Fibroblast of lung (primary cell): ENCODE data around the gene CDC42EP3.

Experiments
- EZH2 ChIP-seq: IDR thresholded peaks from 2 replicates; pipeline ENCODE4 v1.5.1; 2012; ENCODE audit warnings: low read length, control low read depth, mild to moderate bottlenecking; ENCODE audit errors: missing control alignments
- TF ChIP-seq, protein P1 (sequence below), 2 donors: IDR thresholded peaks in 1 of 2; conservative IDR thresholded peaks in 1 of 2; 1 replicate in 1 of 2; 2 replicates in 1 of 2; pipeline ENCODE4 v1.5.1; 2011 to 2012; ENCODE audit warnings: low read length in 2 of 2, control low read depth in 1 of 2, inconsistent platforms in 1 of 2, low read depth in 1 of 2, mild to moderate bottlenecking in 1 of 2

DNA sequence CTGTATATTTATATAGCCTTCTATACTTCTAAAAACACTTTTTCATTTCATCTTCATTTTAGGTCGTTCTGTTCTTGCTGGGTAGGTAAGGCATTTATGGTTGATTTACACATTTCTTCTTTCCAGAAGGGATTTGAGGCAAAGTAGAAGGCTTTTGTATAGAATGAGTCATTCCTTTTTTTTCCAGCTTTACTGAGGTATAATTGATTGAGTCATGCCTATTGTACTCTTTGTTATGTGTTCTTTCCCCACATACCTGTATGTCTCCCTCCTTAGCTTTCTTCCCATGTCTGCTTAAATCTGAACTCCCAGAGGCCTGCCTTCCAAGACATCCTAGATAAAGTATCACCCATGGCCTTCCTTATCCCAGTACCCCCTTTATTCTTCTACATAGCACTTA lies 4.8 kb upstream of the CDC42EP3 start:
- TF ChIP-seq EZH2 = no peak
- TF ChIP-seq, protein P1, sequence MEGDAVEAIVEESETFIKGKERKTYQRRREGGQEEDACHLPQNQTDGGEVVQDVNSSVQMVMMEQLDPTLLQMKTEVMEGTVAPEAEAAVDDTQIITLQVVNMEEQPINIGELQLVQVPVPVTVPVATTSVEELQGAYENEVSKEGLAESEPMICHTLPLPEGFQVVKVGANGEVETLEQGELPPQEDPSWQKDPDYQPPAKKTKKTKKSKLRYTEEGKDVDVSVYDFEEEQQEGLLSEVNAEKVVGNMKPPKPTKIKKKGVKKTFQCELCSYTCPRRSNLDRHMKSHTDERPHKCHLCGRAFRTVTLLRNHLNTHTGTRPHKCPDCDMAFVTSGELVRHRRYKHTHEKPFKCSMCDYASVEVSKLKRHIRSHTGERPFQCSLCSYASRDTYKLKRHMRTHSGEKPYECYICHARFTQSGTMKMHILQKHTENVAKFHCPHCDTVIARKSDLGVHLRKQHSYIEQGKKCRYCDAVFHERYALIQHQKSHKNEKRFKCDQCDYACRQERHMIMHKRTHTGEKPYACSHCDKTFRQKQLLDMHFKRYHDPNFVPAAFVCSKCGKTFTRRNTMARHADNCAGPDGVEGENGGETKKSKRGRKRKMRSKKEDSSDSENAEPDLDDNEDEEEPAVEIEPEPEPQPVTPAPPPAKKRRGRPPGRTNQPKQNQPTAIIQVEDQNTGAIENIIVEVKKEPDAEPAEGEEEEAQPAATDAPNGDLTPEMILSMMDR (conservative IDR thresholded peaks at IDR 0.05 in 1 of 2, IDR thresholded peaks at IDR 0.05 in 1 of 2; ENCODE audit: low read depth in 1 of 2, low read length in 2 of 2) = no peak
